Measurements from ENCODE around the gene GPC6.

GPC6 gene

GRCh38 chr13:93963266-93964145, 736.9 kb downstream of the GPC6 start:
- Mint-ChIP-seq H3K36me3 (ENCODE audit: low read depth) (peaks cover 4% of the 10 kb centered on the region), H3K4me3 (no peak overlapping the region), H3K27ac (no peak overlapping the region), H3K4me1 (no peaks in the 10 kb centered on the region), H3K9me3 (peaks cover 7% of the 10 kb centered on the region), H3K27me3 (ENCODE audit: low read depth) (no peaks in the 10 kb centered on the region)
- no peak for TF ChIP-seq CTCF (IDR thresholded peaks at IDR 0.05; ENCODE audit: unreplicated experiment in 3 of 3)

GRCh38 chr13:93964146-93964512, 737.5 kb downstream of the GPC6 start:
- Mint-ChIP-seq H3K27me3 (ENCODE audit: low read depth) (no peaks in the 10 kb centered on the region), H3K9me3 (peaks cover 7% of the 10 kb centered on the region), H3K4me1 (no peaks in the 10 kb centered on the region), H3K4me3 (no peak overlapping the region), H3K27ac (no peak overlapping the region), H3K36me3 (ENCODE audit: low read depth) (peaks cover 4% of the 10 kb centered on the region)
- TF ChIP-seq CTCF (IDR thresholded peaks at IDR 0.05; ENCODE audit: unreplicated experiment in 3 of 3) = no peak

- Mint-ChIP-seq H3K36me3 (ENCODE audit: low read depth) (no peaks in the 10 kb centered on the region), H3K4me1 (no peaks in the 10 kb centered on the region), H3K4me3 (no peak overlapping the region), H3K9me3 (no peaks in the 10 kb centered on the region), H3K27me3 (ENCODE audit: low read depth) (no peaks in the 10 kb centered on the region), H3K27ac (no peak overlapping the region)
- TF ChIP-seq CTCF (IDR thresholded peaks at IDR 0.05; ENCODE audit: unreplicated experiment in 3 of 3) = no peak
Measured at GRCh38 chr13:93965587-93965986, 739.0 kb downstream of the GPC6 start.

GRCh38 chr13:93966267-93966936, 739.8 kb downstream of the GPC6 start:
- no peaks in the 10 kb centered on the region for H3K27me3 Mint-ChIP-seq (ENCODE audit: low read depth)
- no peak overlapping the region for H3K4me3 Mint-ChIP-seq
- no peak for TF ChIP-seq CTCF (IDR thresholded peaks at IDR 0.05; ENCODE audit: unreplicated experiment in 3 of 3)
- H3K27ac Mint-ChIP-seq = no peak overlapping the region
- H3K36me3 Mint-ChIP-seq (ENCODE audit: low read depth) = no peaks in the 10 kb centered on the region
- peaks cover under 1% of the 10 kb centered on the region for H3K4me1 Mint-ChIP-seq
- H3K9me3 Mint-ChIP-seq = no peaks in the 10 kb centered on the region

GRCh38 chr13:93967286-93967685, 740.7 kb downstream of the GPC6 start:
- Mint-ChIP-seq H3K4me3 (no peak overlapping the region), H3K36me3 (ENCODE audit: low read depth) (no peaks in the 10 kb centered on the region), H3K27ac (no peak overlapping the region), H3K4me1 (peaks cover 3% of the 10 kb centered on the region), H3K9me3 (no peaks in the 10 kb centered on the region), H3K27me3 (ENCODE audit: low read depth) (no peaks in the 10 kb centered on the region)
- no peak for TF ChIP-seq CTCF (IDR thresholded peaks at IDR 0.05; ENCODE audit: unreplicated experiment in 3 of 3)
